DND-41 (cell line): Measurements from ENCODE around the gene RPL21.

Experiments used
- CTCF ChIP-seq: IDR thresholded peaks from 2 replicates; pipeline ENCODE4 v1.5.1; 2012; ENCODE audit warnings: borderline replicate concordance, low read length, moderate library complexity, mild to moderate bottlenecking; ENCODE audit not compliant: poor library complexity, severe bottlenecking; ENCODE audit errors: extremely low read depth
- EZH2 ChIP-seq: IDR thresholded peaks from 3 replicates; pipeline ENCODE4 v1.6.1; 2012; ENCODE audit warnings: borderline replicate concordance, low read depth, mild to moderate bottlenecking, moderate library complexity, low read length, inconsistent platforms; ENCODE audit not compliant: severe bottlenecking

GRCh38 chr13:27236478-27236877 is 14.9 kb upstream of the RPL21 start:
- TF ChIP-seq CTCF = no peak
- no peak for TF ChIP-seq EZH2
